Skeletal muscle satellite cell (primary cell): ENCODE data around the gene PHLDB1.
"Not testable (repeated sequence)": the region's sequence is repeated elsewhere in the genome, so short reads cannot be mapped to it uniquely, and the experiment has no call there.

Experiments
- H3K27me3 ChIP-seq: 2 replicates; pipeline ENCODE4 v1.7.0; 2013; ENCODE audit warnings: low read length; ENCODE audit not compliant: control insufficient read depth, insufficient read depth
- H3K36me3 ChIP-seq: 2 replicates; pipeline ENCODE4 v1.7.0; 2013; ENCODE audit warnings: mild to moderate bottlenecking, control low read depth, low read length; ENCODE audit not compliant: insufficient read depth
- H3K4me1 ChIP-seq: 2 replicates; pipeline ENCODE4 v1.7.0; 2013; ENCODE audit warnings: low read length; ENCODE audit not compliant: control insufficient read depth, insufficient read depth
- H3K4me2 ChIP-seq: 2 replicates; pipeline ENCODE4 v1.7.0; 2013; ENCODE audit warnings: mild to moderate bottlenecking, low read length
- H3K4me3 ChIP-seq: 2 replicates; pipeline ENCODE4 v1.7.0; 2013; ENCODE audit warnings: low read length
- H3K9ac ChIP-seq: 2 replicates; pipeline ENCODE4 v1.7.0; 2013; ENCODE audit warnings: mild to moderate bottlenecking, low read depth, low read length, moderate library complexity
- H3K9me3 ChIP-seq: replicated peaks from 2 replicates; pipeline ENCODE4 v1.7.0; 2013; ENCODE audit warnings: mild to moderate bottlenecking, control low read depth, low read length

The PHLDB1 gene

DNA sequence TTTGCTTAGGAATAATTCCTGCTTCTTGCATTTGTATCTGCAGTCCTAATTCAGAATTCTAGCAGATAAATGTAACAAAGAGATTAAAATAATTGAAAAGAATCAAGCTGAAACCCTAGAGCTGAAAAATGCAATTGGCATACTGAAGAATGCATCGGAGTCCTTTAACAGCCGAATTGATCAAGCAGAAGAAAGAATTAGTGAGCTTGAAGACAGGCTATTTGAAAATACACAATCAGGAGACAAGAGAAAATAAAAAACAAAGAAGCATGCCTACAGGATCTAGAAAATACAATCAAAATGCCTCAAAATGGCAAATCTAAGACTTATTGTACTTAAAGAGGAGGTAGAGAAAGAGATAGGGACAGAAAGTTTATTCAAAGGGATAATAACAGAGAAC is 63.8 kb downstream of the PHLDB1 start:
- no peak overlapping the region for H3K4me2 ChIP-seq
- no peaks in the 10 kb centered on the region for H3K9me3 ChIP-seq
- H3K27me3 ChIP-seq: peaks cover 44% of the 10 kb centered on the region
- no peaks in the 10 kb centered on the region for H3K4me1 ChIP-seq
- H3K4me3 ChIP-seq: no peak overlapping the region
- H3K9ac ChIP-seq: no peak overlapping the region
- no peaks in the 10 kb centered on the region for H3K36me3 ChIP-seq

DNA sequence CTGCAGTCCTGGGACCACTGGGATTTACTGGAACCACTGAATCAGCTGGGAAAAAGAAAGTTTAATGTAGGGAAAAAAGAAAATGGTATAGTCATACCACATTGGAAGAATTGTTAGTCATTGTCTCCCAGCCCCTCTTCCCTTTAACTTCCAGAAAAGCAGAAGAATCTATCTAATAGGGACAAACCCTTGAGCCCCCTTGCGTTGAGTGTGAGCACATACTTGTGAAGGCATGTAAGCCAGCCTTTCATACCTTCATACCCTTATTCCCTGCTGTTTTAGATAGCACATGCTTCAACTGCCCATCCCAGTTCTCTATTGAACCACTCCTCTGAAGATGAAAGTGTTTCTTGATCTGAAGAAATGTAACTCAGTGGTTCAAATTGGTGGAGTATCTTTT is 65.4 kb downstream of the PHLDB1 start:
- H3K36me3 ChIP-seq: no peaks in the 10 kb centered on the region
- no peaks in the 10 kb centered on the region for H3K9me3 ChIP-seq
- H3K4me1 ChIP-seq: no peaks in the 10 kb centered on the region
- H3K4me3 ChIP-seq: no peak overlapping the region
- H3K4me2 ChIP-seq: no peak overlapping the region
- no peak overlapping the region for H3K9ac ChIP-seq
- peaks cover 44% of the 10 kb centered on the region for H3K27me3 ChIP-seq

DNA sequence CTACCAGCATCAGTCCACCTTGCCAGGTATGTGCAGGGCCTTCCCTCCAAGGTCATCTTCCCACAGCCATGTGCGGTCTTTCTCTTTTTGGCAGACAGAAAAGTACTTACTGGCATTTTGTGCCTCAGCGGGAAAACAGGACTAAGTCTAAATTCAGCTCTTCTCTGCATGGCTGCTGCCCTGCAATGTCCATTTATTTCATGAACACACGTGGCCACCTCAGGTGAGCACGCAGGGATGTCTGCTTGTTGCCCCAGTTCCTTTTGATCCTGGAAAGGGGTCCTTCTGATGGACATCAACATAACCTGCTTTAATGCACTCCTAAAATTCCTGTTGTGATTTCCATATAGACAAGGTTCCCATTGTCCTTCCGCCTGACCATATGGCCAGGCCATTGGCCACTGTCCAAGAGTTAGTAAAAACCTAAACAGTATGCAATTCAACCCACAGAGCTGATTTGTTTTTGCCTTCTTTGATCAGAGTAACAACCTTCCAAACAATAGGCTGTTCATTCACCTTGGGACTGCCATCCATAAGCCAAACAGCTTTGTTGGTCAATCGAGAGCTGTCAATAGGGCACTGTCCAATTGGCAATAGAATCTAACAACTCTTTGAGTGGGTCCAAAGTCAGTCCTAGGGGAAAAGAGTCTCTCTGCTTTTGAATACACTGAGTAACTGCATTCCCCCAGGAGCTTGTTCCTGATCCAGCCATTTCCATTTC is 66.1 kb downstream of the PHLDB1 start:
- H3K9ac ChIP-seq: no peak overlapping the region
- no peak overlapping the region for H3K4me3 ChIP-seq
- no peaks in the 10 kb centered on the region for H3K9me3 ChIP-seq
- no peak overlapping the region for H3K4me2 ChIP-seq
- no peaks in the 10 kb centered on the region for H3K36me3 ChIP-seq
- H3K4me1 ChIP-seq: no peaks in the 10 kb centered on the region
- H3K27me3 ChIP-seq: peaks cover 44% of the 10 kb centered on the region

DNA sequence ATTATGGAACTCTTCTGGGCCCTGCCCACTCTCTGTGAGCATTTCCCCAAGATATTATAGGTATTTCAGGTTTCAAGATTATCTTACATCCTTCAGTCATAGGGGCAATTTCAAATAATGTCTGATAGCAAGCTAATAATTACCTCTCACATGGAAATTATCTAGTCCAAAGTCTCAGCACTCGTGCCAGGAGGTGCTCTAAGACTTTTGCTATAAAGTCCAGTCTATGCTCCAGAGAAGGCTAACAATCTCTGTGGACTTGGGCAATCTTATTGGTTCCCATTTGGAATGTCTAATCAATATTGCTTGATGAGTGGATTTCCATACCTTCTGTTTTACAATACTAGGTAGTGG is 66.6 kb downstream of the PHLDB1 start:
- Histone ChIP-seq H3K9me3 (no peaks in the 10 kb centered on the region), H3K4me3 (no peak overlapping the region), H3K4me1 (no peaks in the 10 kb centered on the region), H3K27me3 (peaks cover 42% of the 10 kb centered on the region), H3K4me2 (no peak overlapping the region), H3K9ac (no peak overlapping the region), H3K36me3 (no peaks in the 10 kb centered on the region)

DNA sequence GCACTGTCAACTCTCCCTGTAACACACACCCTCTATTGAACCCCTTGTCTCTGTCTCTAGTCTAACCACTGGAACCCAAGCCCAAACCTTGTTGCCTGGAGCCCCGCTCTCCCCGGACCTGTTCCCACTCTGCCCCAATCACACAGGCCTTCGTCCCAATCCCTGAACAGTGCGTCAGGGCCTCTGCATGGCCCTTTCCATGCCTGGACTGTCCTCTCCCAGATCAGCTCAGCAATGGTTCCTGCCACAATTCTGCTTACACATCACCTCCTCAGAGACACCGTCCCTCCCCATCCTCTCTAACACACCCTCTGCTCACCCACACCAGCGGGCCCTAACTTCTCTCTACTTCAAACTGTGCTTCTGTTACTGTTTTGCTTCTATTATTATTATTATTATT is 70.6 kb downstream of the PHLDB1 start:
- Histone ChIP-seq H3K36me3 (no peaks in the 10 kb centered on the region), H3K9ac (no peak overlapping the region), H3K27me3 (peaks cover 30% of the 10 kb centered on the region), H3K4me1 (no peaks in the 10 kb centered on the region), H3K9me3 (no peaks in the 10 kb centered on the region), H3K4me3 (no peak overlapping the region), H3K4me2 (no peak overlapping the region)

DNA sequence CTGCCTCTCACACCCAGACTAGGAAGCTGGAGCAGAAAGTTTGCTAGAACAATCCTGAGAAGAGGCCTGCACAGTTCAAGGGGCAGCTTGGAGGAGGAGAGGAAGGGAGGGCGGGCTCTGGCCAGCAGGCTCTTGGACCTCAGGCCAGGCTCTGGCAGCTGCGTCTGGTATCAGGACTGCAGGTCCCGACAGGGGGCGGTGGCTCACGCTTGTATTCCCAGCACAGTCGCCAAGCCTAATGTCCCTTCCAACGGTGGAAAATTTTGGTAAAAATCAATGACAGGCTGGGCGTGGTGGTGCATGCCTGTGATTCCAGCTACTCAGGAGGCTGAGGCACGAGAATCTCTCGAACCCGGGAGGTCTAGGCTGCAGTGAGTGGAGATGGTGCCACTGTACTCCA is 71.5 kb downstream of the PHLDB1 start:
- not testable (repeated sequence) for H3K4me2 ChIP-seq, H3K4me1 ChIP-seq, H3K9ac ChIP-seq, H3K36me3 ChIP-seq, H3K9me3 ChIP-seq, H3K4me3 ChIP-seq
- peaks cover 27% of the 10 kb centered on the region for H3K27me3 ChIP-seq

DNA sequence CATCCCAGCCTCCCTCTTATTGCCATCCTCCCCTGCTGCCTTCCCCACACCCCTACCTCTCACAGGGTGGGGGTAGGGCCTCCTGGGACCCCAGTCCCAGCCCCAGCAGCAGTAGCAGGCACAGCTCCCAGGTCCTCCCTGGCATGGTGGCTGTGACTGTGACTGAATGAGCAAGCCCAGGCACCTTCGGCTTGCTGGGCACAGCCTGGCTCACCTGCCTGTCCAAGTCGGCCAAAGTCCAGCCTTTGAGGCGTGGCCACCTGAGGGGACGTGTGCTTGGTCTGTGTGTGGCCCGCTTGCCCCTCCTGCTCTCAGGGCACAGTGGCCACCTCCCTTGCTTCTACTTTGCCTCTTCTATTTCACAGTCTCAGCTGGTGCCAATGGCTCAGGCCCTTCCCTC is 72.1 kb downstream of the PHLDB1 start, which contains the start of gene TREH:
TSS of gene TREH (minus strand) at position 168 of the 400 bp plus-strand sequence. CDS start at position 145, 23 bp downstream.
- Histone ChIP-seq H3K9ac (no peak within 1 kb of the TSS), H3K36me3 (no peaks in the 10 kb centered on the region), H3K4me3 (no peak within 1 kb of the TSS), H3K27me3 (peaks cover 27% of the 10 kb centered on the region), H3K4me1 (no peaks in the 10 kb centered on the region), H3K4me2 (no peak within 1 kb of the TSS), H3K9me3 (no peaks in the 10 kb centered on the region)

DNA sequence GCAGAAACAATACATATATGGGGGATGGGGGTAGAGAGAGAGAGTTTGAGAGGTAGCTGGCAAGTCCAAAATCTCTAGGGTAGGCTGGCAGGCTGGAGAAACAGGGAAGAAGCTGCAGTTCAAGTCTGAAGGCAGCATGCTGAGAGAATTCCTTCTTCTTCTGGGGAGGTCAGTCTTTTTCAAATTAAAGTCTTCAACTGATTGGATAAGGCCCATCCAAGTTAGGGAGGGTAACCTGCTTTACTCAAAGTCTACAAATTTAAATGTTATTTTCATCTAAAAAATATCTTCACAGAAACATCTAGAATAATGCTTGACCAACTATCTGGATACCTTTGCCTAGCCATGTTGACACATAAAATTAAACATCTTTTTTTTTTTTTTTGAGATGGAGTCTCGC is 75.0 kb downstream of the PHLDB1 start:
- H3K9ac ChIP-seq: no peak overlapping the region
- no peaks in the 10 kb centered on the region for H3K4me1 ChIP-seq
- peaks cover 32% of the 10 kb centered on the region for H3K27me3 ChIP-seq
- no peaks in the 10 kb centered on the region for H3K9me3 ChIP-seq
- H3K36me3 ChIP-seq: no peaks in the 10 kb centered on the region
- H3K4me2 ChIP-seq: no peak overlapping the region
- no peak overlapping the region for H3K4me3 ChIP-seq

DNA sequence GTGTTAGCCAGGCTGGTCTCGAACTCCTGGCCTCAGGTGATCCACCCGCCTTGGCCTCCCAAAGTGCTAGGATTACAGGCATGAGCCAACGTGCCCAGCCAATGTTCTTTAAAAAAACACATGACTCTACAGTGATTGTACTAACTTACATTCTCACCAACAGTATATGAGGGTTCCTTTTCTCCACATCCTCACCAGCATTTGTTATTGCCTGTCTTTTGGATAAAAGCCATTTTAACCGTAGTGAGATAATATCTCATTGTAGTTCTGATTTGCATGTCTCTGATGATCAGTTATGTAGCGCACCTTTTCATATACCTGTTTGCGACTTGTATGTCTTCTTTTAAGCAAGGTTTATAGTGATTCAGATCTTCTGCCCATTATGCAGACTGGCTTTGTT is 75.5 kb downstream of the PHLDB1 start:
- not testable (repeated sequence) for H3K4me3 ChIP-seq, H3K9me3 ChIP-seq, H3K4me2 ChIP-seq, H3K4me1 ChIP-seq, H3K9ac ChIP-seq, H3K36me3 ChIP-seq
- peaks cover 32% of the 10 kb centered on the region for H3K27me3 ChIP-seq

DNA sequence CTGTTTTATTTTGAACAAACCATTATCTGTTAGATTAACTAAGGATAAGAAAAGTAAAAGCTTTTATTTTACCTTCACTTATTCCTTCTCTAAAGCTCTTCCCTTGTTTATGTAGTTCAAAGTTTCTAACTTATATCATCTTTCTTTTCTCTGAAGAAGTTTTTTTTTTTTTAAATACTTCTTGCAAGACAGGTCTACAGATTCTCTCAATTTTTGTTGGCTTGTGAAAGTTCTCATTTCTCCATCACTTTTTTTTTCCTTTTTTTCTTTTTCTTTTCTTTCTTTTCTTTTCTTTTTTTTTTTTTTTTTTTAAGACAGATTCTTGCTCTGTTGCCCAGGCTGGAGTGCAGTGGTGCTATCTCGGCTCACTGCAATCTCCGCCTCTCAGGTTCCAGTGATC is 76.8 kb downstream of the PHLDB1 start:
- Histone ChIP-seq H3K4me3 (no peak overlapping the region), H3K27me3 (peaks cover 29% of the 10 kb centered on the region), H3K9me3 (no peaks in the 10 kb centered on the region), H3K9ac (no peak overlapping the region), H3K4me2 (no peak overlapping the region), H3K4me1 (peaks cover 2% of the 10 kb centered on the region), H3K36me3 (no peaks in the 10 kb centered on the region)

DNA sequence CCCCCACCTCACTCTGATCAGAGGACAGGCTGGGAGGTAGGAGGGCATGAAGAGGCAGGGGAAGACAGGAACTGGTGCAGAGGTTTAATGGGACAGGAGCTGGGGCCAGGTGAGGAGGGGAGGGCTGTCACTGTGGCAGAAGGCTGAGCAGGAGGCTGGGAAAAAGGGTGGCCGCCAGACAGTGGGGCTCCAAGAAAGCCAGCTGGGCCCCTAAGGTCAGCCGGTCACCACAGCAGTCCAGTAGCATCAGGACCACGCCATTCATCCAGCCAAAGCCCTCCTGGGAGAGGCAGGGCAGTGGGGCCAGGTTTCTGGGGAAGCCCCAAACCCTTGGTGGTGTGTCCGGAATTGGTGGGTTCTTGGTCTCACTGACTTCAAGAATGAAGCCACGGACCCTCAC is 80.5 kb downstream of the PHLDB1 start:
- Histone ChIP-seq H3K9me3 (no peaks in the 10 kb centered on the region), H3K27me3 (peaks cover 14% of the 10 kb centered on the region), H3K36me3 (no peaks in the 10 kb centered on the region), H3K4me3 (no peak overlapping the region), H3K4me2 (no peak overlapping the region), H3K4me1 (peaks cover 23% of the 10 kb centered on the region), H3K9ac (no peak overlapping the region)

DNA sequence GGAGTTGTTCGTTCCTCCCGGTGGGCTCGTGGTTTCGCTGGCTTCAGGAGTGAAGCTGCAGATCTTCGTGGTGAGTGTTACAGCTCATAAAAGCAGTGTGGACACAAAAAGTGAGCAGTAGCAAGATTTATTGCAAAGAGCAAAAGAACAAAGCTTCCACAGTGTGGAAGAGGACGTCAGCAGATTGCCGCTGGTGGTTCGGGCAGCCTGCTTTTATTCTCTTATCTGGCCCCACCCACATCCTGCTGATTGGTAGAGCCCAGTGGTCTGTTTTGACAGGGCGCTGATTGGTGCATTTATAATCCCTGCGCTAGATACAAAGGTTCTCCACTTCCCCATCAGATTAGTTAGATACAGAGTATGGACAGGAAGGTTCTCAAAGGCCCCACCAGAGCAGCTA is 80.9 kb downstream of the PHLDB1 start:
- H3K4me2 ChIP-seq: not testable (repeated sequence)

More for the DNA sequence above, 80.9 kb downstream of the PHLDB1 start:
- peaks cover 14% of the 10 kb centered on the region for H3K27me3 ChIP-seq
- not testable (repeated sequence) for H3K36me3 ChIP-seq, H3K9ac ChIP-seq, H3K4me3 ChIP-seq, H3K9me3 ChIP-seq
- peaks cover 23% of the 10 kb centered on the region for H3K4me1 ChIP-seq
